ENCODE measurements around the gene OAS1. TPM values are rescaled to one million over a fixed set of nuclear protein-coding genes. Genes with fewer than 3 reads are reported as not detected.

OAS1 gene
- total RNA-seq, result 10.6 and 16.9 TPM in 2 replicates

DNA sequence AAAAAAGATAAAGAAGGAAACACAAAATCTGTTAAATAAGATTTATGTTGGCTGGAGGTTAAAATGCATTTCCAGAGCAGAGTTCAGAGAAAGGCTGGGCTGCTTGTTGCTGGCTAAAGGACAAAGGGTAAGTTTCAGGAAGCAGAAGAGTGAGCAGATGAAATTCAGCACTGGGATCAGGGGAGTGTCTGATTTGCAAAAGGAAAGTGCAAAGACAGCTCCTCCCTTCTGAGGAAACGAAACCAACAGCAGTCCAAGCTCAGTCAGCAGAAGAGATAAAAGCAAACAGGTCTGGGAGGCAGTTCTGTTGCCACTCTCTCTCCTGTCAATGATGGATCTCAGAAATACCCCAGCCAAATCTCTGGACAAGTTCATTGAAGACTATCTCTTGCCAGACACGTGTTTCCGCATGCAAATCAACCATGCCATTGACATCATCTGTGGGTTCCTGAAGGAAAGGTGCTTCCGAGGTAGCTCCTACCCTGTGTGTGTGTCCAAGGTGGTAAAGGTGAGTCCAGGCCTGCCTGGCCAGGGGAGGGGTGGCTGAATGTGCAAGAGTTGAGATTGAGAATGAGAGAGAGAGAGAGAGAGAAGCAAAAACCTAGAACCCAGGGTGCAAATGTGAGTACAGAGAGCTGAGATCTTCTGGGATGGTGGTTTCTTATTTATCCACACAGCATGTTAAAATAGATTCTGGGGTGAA is at the start of gene OAS1:
TSS of gene OAS1 (plus strand) at position 251 of the 703 bp plus-strand sequence. CDS start at position 329, 78 bp downstream.

DNA sequence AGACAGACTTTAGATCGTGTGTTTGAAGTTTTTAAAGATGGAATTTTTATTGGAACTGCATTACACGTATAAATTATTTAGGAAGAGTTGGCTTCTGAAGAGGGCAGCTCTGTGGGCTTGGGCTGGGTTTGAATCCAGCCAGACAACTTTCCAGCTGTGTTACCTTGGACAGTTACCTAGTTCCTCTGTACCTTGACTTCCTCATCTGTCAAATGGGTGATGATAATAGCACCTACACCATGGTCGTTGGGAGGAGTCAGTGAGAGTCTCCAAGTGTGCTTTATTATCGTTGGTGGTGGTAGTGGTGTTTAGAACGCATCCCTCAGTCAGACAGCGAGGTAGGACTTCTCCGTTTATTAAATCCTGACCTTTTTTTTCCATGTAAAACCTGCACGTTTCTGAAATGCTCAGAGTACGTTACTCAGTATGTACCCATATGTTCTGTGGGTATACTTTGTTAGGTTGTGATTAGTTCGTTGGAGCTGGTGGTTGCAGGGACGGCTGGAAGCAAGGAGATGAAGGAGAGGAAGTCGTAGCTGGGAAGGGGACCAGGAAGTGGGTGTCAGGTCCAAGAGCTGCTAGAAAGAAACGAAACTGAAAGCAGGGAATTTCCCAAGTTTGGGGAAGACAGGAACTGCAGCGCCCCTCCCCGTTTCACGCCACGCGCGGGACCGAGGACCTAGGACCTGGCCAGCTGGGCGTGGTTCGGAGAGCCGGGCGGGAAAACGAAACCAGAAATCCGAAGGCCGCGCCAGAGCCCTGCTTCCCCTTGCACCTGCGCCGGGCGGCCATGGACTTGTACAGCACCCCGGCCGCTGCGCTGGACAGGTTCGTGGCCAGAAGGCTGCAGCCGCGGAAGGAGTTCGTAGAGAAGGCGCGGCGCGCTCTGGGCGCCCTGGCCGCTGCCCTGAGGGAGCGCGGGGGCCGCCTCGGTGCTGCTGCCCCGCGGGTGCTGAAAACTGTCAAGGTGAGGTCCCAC is 31.3 kb downstream of the OAS1 start, which contains the start of gene OAS3:
TSS of gene OAS3 (plus strand) at position 734 of the 979 bp plus-strand sequence. CDS start at position 791, 57 bp downstream.

Other genes starting within 250 kb of the OAS1 start
- gene RPH3A, start 115.2 kb upstream of the OAS1 start, total RNA-seq, result not detected in 2 replicates
- 10.7 and 30.5 TPM in 2 replicates for gene OAS3, start 31.5 kb downstream of the OAS1 start, total RNA-seq
- gene OAS2, start 71.6 kb downstream of the OAS1 start, total RNA-seq, result 25.6 and 26.6 TPM in 2 replicates
- under 0.01 TPM in 2 replicates for gene DTX1, start 149.8 kb downstream of the OAS1 start, total RNA-seq
- not detected in 2 replicates for gene RASAL1, start 228.8 kb downstream of the OAS1 start, total RNA-seq
- gene CFAP73, start 242.8 kb downstream of the OAS1 start, total RNA-seq, result not detected in 2 replicates